Activated CD4-positive, alpha-beta T cell treated with anti-CD3 and anti-CD28 coated beads, Interleukin-2, amount 50 U/mL, for 24 hours (primary cell): Measurements from ENCODE around the gene ZNF683.
"Not testable (repeated sequence)": the region's sequence is repeated elsewhere in the genome, so short reads cannot be mapped to it uniquely, and the experiment has no call there.

Source experiments
- DNase-seq, 2 donors: peaks; one replicate each; pipeline ENCODE4 v3.0.0-alpha.2; 2020; ENCODE audit warnings: low read depth in 1 of 2, low spot score in 1 of 2

The ZNF683 gene

GRCh38 chr1:26372611-26373010 is at the start of gene ZNF683:
TSS of gene ZNF683 (minus strand) at chr1:26372750. CDS start at chr1:26368571, 4,179 bp downstream.
- not testable (repeated sequence) for DNase-seq

DNA sequence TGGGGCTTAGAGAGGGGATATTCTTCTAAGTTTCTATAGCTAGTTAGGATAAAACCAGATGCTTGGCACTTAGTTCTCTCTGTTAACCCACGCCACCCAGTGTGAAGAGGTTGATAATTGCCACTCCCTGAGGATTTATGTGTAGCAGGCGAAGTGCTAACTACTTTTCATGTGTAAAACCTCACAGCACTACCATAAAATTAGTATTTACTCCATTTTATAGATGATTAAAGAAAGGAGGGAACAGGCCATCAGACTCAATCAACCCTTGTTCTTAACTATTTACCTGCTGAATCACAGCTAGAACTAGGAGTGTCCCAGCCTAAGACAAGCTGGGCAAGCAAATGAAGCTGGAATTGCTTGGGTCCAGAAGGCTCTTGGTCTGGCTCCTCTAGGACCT is 46.9 kb upstream of the ZNF683 start:
- no peak for DNase-seq

DNA sequence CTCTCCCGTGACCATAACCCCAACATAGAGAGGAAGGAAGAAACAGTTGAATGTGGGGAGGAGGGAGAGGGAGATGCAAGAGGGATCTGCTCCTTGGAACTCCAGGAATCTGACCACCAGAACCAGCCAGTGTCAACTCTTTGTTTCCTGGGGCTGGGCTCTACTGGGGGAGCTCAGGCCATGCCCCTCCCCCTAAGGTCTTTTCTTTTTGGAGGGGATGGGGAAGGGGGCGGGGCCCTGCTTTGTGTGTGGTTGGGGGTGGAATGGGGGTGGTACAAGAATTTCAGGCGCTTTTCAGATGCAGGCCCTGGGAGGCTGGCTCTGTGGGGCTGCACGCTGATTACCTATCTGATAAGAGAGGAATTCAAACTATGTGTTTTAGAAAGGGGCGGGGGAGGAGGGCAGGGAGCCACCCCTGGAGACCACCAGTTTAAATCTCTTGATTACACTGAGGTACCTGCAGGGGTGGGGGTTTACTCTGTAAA is 46.4 kb upstream of the ZNF683 start:
- no peak for DNase-seq

DNA sequence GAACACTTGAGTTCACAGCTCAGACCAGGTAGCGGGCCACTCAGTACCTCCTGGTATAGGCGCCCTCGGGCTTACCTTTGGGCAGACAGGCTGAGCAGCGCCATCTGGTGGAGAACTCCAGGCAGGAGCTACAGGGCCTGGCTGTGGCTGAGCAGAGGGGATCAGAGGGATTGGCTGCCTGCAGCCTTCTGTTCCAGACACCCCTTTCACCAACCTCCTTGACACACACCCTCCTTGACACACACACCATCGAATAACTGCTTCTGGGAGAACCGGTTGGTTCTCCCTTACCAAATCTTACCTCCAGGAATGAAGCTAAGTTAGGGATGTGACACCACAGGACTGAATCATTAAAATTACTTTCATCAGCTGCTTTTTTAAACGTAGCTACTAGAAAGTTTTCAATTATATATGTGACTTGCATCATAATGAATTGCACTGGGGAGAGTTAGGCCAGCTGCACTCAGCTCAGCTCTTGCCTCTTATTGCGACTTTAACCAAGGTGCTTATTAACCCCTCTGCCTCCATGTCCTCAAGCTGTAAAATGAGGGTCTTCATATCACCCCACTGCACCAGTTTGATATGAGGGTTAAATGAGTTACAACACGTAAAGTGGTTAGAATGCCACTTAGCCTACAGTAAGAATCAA is 44.7 kb upstream of the ZNF683 start:
- peak; percentile 70 to 82 for DNase-seq

DNA sequence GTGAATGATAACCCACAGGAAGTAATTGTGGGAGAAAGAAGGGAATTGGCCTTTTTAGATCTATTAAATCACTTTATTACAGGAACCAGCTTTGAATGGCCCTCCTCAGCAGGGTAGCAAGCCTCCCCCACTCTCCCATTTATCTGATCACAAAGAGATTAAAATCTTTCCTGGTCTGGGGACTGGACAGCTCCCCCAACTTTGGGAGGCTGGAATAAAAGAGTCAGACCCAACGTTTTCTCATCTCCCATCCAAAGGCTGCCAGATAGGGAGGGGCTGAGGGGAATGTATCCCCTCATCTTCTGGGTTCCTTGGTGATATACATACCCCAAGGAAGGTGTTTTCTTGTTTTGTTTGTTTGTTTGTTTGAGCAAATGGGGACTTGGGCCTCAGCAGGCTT is 40.5 kb upstream of the ZNF683 start:
- DNase-seq: no peak

GRCh38 chr1:26412180-26412840 is 39.8 kb upstream of the ZNF683 start:
- DNase-seq: no peak

DNA sequence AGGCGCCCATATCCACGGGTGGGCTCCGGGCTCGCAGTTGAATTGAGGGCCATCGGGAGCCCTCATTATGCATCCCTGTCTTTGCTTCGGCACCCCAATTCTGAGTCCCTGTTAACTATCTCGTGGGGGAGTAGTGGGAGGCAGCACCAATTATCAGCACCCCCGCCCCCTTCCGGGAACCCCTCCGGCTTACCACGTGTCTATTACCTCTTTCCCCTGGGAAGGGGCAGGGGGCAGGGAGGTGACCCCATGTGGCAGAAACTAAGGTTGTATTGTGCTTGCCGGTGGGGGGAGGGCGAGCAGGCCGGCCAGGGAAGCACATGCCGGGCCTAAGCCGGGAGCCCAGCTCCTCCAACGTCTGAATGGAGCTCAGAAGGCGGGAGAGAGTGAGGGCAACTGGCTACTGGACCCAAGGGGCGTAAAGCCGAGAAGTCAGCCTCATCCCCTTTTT is 39.1 kb upstream of the ZNF683 start:
- DNase-seq: no peak

DNA sequence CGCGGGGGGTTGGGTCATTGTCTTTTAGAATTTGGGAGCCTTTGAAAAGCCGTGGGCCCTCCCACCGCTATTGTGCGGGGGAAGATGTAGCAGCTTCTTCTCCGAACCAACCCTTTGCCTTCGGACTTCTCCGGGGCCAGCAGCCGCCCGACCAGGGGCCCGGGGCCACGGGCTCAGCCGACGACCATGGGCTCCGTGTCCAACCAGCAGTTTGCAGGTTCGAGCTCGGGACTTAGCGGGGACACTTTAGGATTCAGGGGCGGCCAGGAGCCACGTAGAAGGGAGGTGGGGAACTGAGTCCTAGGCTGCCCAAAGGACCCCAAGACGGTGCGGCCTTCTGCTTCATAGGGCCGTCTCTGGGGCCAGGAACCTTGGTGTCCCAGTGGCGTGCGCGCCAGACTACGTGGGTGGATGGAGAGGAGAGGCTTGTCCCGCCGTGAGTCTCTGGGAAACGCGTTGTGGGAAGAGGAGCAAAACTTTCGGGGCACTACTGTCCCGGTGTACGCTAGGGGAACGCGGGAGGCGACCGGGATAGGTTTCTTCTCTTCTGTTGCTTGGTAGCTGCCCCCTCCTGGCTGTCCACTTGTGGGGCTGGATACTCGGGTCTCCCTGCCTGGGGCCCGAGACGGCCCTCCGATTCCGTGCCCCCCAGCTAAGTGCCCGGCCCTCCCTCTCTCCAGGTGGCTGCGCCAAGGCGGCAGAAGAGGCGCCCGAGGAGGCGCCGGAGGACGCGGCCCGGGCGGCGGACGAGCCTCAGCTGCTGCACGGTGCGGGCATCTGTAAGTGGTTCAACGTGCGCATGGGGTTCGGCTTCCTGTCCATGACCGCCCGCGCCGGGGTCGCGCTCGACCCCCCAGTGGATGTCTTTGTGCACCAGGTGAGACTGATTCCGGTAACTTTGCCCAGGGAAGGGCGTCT is 38.4 kb upstream of the ZNF683 start, which contains the start of gene LIN28A:
LIN28A (plus strand) TSS at position 112 of the 918 bp plus-strand sequence; CDS start at position 187, 75 bp downstream.
- DNase-seq: no peak

DNA sequence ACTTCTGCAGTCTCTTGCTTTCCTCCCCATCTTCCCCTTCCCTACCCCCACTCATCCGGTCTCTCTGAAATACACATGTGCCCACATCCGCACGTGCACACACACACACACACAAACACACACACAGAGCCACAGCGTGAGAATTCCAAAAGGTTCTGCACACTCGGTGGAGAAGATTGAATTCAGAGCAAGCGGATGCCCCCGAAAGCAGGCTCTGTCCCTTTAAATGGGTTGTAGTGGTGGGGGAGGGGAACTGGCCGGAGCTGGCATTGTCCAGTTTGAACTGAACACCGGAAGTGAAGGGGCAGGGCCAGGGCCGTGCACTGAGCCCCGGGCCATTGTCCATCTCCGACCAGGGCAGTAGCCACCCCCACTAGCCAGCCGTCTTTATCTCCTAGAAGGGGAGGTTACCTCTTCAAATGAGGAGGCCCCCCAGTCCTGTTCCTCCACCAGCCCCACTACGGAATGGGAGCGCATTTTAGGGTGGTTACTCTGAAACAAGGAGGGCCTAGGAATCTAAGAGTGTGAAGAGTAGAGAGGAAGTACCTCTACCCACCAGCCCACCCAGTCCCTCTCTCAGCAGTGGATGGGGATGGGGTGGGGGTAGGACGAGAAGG is 36.7 kb upstream of the ZNF683 start:
- no peak for DNase-seq

GRCh38 chr1:26408604-26409003 is 36.1 kb upstream of the ZNF683 start:
- DNase-seq: peak; percentile 63 to 69

DNA sequence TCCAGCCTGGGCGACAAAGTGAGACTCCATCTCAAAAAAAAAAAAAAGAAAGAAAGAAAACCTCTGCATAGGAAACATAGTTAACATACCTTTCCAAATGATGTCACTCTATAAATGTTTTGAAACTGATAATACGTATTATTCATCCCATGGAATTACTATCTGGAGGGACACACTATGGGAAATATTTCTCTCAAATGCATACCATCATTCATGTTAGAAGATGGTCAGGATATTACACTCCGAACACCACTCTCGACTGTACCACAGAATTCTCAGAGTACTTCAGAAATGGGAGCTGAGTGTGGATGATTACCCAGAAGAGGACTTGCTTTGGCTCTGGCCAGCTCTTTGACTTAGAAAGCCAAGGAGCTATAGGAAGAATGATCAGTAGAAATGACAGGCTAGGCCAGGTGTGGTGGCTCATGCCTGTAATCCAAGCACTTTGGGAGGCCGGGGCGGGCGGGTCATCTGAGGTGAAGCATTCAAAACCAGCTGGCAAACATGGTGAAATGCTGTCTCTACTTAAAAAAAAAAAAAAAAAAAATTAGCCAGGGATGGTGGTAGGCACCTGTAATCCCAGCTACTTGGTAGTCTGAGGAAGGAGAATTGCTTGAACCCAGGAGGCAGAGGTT is 32.8 kb upstream of the ZNF683 start:
- no peak for DNase-seq

GRCh38 chr1:26404641-26405040 is 32.1 kb upstream of the ZNF683 start:
- DNase-seq: no peak

DNA sequence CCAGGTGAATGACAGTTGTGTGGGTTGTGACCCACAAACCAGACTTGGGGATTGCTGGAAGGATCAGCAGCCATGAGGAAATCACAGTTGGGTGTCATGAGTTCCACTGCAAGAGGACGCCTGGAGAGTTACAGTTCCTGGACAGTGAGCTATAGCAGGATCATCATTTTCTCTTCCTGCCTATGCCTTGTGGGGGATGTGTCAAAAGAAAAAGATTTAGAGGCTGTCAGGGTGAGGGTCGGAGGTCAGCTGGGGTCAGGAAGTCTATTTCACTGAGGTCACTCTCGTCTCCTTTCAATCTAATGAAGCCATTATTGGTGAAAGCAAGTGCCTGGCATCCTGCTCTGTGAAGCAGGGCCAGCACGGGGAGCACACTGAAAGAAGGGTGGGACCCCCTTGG is 31.1 kb upstream of the ZNF683 start:
- no peak for DNase-seq

DNA sequence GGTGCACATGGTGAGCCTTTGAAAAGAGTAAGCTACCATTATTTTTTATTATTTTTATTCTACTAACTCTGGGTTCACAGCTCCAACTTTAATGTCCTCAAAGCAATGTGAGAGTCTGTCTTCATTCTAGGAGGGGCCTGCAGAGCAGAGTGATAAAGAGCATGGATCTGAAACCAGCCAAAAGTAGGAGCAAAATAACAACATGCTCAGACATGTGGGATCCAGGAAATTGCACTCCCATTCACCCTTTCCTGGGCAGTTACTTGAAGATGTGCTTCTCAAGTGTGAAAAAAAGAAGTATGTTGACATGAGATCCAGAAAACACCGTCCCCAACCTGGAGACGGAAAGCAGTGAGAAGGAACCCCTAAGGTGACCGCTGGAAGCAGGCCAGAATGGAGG is 29.3 kb upstream of the ZNF683 start:
- no peak for DNase-seq

GRCh38 chr1:26399034-26399433 is 26.5 kb upstream of the ZNF683 start:
- no peak for DNase-seq

DNA sequence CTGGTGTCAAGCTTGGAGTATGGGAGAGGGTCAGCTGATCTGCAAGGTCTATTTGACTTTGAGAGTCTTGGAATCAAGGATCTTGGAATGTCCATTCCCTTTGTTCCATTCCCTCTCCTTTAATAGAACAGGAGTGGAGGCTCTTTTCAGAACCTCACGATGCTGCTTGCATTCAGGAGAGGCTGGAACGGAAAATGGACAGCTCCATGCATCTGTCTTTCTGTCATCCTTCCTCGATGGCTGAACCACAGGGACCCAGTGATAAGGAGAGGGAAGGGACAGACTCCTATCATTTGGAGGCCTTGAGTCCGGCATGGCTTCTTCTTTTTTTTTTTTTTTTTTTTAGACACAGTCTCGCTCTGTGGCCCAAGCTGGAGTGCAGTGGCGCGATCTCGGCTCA is 23.2 kb upstream of the ZNF683 start:
- DNase-seq: no peak

DNA sequence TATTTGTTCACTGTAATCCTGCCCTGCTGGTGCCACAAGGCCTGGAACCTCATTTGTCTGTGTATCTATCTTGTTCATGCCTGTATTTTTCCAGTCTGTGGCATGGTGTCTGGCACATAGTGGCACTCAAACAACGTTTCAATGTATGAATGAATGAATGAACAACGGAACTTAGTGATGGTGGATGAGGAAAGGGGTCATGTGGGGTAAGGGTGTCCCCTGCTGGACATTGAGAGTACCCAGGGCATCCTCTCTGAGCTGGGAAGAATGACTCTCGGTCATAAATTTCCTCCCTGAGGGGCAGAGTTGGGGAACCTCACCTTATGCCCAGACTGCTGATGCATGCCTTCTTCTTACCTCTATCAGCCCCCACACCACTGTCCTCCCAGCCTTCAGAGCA is 18.9 kb upstream of the ZNF683 start:
- no peak for DNase-seq

GRCh38 chr1:26389604-26390247 is 17.2 kb upstream of the ZNF683 start:
- DNase-seq: no peak

GRCh38 chr1:26388791-26389445 is 16.4 kb upstream of the ZNF683 start:
- DNase-seq: no peak

- no peak for DNase-seq
These were observed 14.9 kb upstream of the ZNF683 start for GRCh38 chr1:26387447-26387846.
